OCI-LY3 (cell line): ENCODE data around the gene AP4M1.

ENCODE experiments used
- EZH2phosphoT487 ChIP-seq: fragments of 200-600 bp; shearing (Covaris generic); IDR thresholded peaks from 2 replicates; pipeline ENCODE4 v1.6.1; 2018; ENCODE audit warnings: antibody characterized with exemption, mixed run types, low read depth
- TF ChIP-seq, protein P1 (sequence below): fragments of 200-600, 300-600 bp; sonication (generic); IDR thresholded peaks from 2 replicates; pipeline ENCODE4 v1.5.1; 2014; ENCODE audit warnings: antibody characterized with exemption, low read length, low read depth

GRCh38 chr7:100075418-100075817 is 26.0 kb upstream of the AP4M1 start:
- TF ChIP-seq, protein P1, sequence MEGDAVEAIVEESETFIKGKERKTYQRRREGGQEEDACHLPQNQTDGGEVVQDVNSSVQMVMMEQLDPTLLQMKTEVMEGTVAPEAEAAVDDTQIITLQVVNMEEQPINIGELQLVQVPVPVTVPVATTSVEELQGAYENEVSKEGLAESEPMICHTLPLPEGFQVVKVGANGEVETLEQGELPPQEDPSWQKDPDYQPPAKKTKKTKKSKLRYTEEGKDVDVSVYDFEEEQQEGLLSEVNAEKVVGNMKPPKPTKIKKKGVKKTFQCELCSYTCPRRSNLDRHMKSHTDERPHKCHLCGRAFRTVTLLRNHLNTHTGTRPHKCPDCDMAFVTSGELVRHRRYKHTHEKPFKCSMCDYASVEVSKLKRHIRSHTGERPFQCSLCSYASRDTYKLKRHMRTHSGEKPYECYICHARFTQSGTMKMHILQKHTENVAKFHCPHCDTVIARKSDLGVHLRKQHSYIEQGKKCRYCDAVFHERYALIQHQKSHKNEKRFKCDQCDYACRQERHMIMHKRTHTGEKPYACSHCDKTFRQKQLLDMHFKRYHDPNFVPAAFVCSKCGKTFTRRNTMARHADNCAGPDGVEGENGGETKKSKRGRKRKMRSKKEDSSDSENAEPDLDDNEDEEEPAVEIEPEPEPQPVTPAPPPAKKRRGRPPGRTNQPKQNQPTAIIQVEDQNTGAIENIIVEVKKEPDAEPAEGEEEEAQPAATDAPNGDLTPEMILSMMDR: no peak
- TF ChIP-seq EZH2phosphoT487: no peak
